Liver (tissue), 9 donors: Measurements from ENCODE around the gene SLA2. TPM values are rescaled to one million over a fixed set of nuclear protein-coding genes. Genes with fewer than 3 reads are reported as not detected.

Source experiments
- DNase-seq: peaks from one replicate; pipeline ENCODE4 v3.0.0-alpha.2; 2017; ENCODE audit warnings: low spot score
- H3K27ac ChIP-seq, 2 donors: one replicate each; pipeline ENCODE4 v1.7.0; 2013; ENCODE audit warnings: inconsistent platforms in 2 of 2, low read length in 2 of 2, control low read depth in 1 of 2, low read depth in 1 of 2, mild to moderate bottlenecking in 1 of 2
- H3K27me3 ChIP-seq, 4 donors: one replicate each; pipeline versions ENCODE4 v1.6.1 to v1.7.0; 2013; ENCODE audit warnings: low read length in 3 of 4, inconsistent platforms in 1 of 4, mild to moderate bottlenecking in 1 of 4, moderate library complexity in 1 of 4; ENCODE audit not compliant: control insufficient read depth in 4 of 4, insufficient read depth in 4 of 4
- H3K36me3 ChIP-seq, 4 donors: one replicate each; pipeline versions ENCODE4 v1.6.1 to v1.7.0; 2013; ENCODE audit warnings: low read length in 3 of 4, mild to moderate bottlenecking in 3 of 4, low read depth in 1 of 4, moderate library complexity in 1 of 4; ENCODE audit not compliant: control insufficient read depth in 4 of 4, insufficient read depth in 3 of 4
- H3K4me1 ChIP-seq, 4 donors: one replicate each; pipeline versions ENCODE4 v1.6.1 to v1.7.0; 2013; ENCODE audit warnings: low read length in 3 of 4, mild to moderate bottlenecking in 3 of 4, moderate library complexity in 1 of 4; ENCODE audit not compliant: control insufficient read depth in 4 of 4, insufficient read depth in 4 of 4
- H3K4me3 ChIP-seq, 3 donors: one replicate each; pipeline versions ENCODE4 v1.6.1 to v1.7.0; 2013; ENCODE audit warnings: low read length in 3 of 3, control low read depth in 1 of 3, low read depth in 1 of 3, mild to moderate bottlenecking in 1 of 3
- H3K9ac ChIP-seq, 2 donors: one replicate each; pipeline ENCODE4 v1.7.0; 2013; ENCODE audit warnings: low read length in 2 of 2, mild to moderate bottlenecking in 2 of 2, moderate library complexity in 2 of 2, control low read depth in 1 of 2, low read depth in 1 of 2
- H3K9me3 ChIP-seq, 4 donors: one replicate each; pipeline versions ENCODE4 v1.6.1 to v1.7.0; 2013; ENCODE audit warnings: low read length in 3 of 4; ENCODE audit not compliant: control insufficient read depth in 4 of 4
- CTCF ChIP-seq: fragments of 150-350 bp; IDR thresholded peaks from 2 replicates; pipeline ENCODE4 v1.5.1; 2017; ENCODE audit warnings: improper control_type of control experiment, low read depth, low read length; ENCODE audit not compliant: missing input control
- FOXA1 ChIP-seq: IDR thresholded peaks from 2 replicates; pipeline ENCODE4 v1.6.1; 2016; ENCODE audit warnings: antibody characterized with exemption
- FOXA2 ChIP-seq: IDR thresholded peaks from 2 replicates; pipeline ENCODE4 v1.6.1; 2016; ENCODE audit warnings: antibody characterized with exemption
- GABPA ChIP-seq, 2 donors: IDR thresholded peaks in 1 of 2; conservative IDR thresholded peaks in 1 of 2; 2 replicates each; pipeline ENCODE4 v1.6.1; 2016; ENCODE audit warnings: antibody characterized with exemption in 2 of 2, mild to moderate bottlenecking in 1 of 2, moderate library complexity in 1 of 2
- HNF4G ChIP-seq: IDR thresholded peaks from 2 replicates; pipeline ENCODE4 v1.6.1; 2016; ENCODE audit warnings: antibody characterized with exemption
- MAX ChIP-seq: IDR thresholded peaks from 2 replicates; pipeline ENCODE4 v1.6.1; 2016; ENCODE audit warnings: antibody characterized with exemption
- NR2F2 ChIP-seq: IDR thresholded peaks from 2 replicates; pipeline ENCODE4 v1.6.1; 2016; ENCODE audit warnings: antibody characterized with exemption
- RAD21 ChIP-seq, 2 donors: IDR thresholded peaks; 2 replicates each; pipeline ENCODE4 v1.6.1; 2016; ENCODE audit warnings: antibody characterized with exemption in 2 of 2, mild to moderate bottlenecking in 2 of 2
- RXRA ChIP-seq, 2 donors: IDR thresholded peaks; 2 replicates each; pipeline ENCODE4 v1.6.1; 2017 to 2018; ENCODE audit warnings: antibody characterized with exemption in 2 of 2, mild to moderate bottlenecking in 1 of 2
- SP1 ChIP-seq: IDR thresholded peaks from 2 replicates; pipeline ENCODE4 v1.6.1; 2018; ENCODE audit warnings: antibody characterized with exemption, mild to moderate bottlenecking
- YY1 ChIP-seq: IDR thresholded peaks from 2 replicates; pipeline ENCODE4 v1.6.1; 2016; ENCODE audit warnings: antibody characterized with exemption, mild to moderate bottlenecking
- WGBS: extraction: QIAGEN DNeasy Blood & Tissue Kit; methylation state at CpG from one replicate; pipeline ENCODE4 v1.1.7; 2013; 5-methylcytosine and 5-hydroxymethylcytosine counted together
- polyA plus RNA-seq, 2 donors: library from polyadenylated mRNA; stranded (reverse) in 1 of 2; unstranded in 1 of 2; fragments of 200-250 nt in 1 of 2; fragments of >200 nt in 1 of 2; fragmentation: Nextera tagmentation in 1 of 2; extraction: Ambion mirVana in 1 of 2; gene quantifications; one replicate each; pipeline versions ENCODE4 v1.2.1 to v1.2.3, GENCODE V29; 2013 to 2015
- total RNA-seq, 2 donors: library from RNA; depleted of rRNA; stranded (reverse); fragments of >200 nt; gene quantifications; one replicate each; pipeline ENCODE4 v1.2.3, GENCODE V29; 2014
- TF ChIP-seq, protein P1 (sequence below): IDR thresholded peaks from 2 replicates; pipeline ENCODE4 v1.6.1; 2016; ENCODE audit warnings: antibody characterized with exemption, mild to moderate bottlenecking
- TF ChIP-seq, protein P2 (sequence below): IDR thresholded peaks from 2 replicates; pipeline ENCODE4 v1.6.1; 2016; ENCODE audit warnings: antibody characterized with exemption
- donor health status: healthy.
- donor health status: healthy.
- donor health status: healthy.
- donor health status: healthy.
- donor health status: healthy.

SLA2 gene
- total and polyA plus RNA-seq, 4 donors, result 0.18 to 1.6 (median 0.41) TPM

GRCh38 chr20:36666181-36666740, 20.3 kb upstream of the SLA2 start:
- H3K4me1 ChIP-seq, result peaks cover 0 to 1% (median 0%) of the 10 kb centered on the region in 4 donors
- 88% methylated on average over 4 of the region's 4 CpGs for WGBS
- DNase-seq, result no peak
- peaks cover 0 to 18% (median 6%) of the 10 kb centered on the region in 4 donors for H3K36me3 ChIP-seq
- no peaks in the 10 kb centered on the region for H3K27me3 ChIP-seq
- no peak overlapping the region for H3K27ac ChIP-seq
- no peak overlapping the region for H3K4me3 ChIP-seq
- TF ChIP-seq, protein P1, sequence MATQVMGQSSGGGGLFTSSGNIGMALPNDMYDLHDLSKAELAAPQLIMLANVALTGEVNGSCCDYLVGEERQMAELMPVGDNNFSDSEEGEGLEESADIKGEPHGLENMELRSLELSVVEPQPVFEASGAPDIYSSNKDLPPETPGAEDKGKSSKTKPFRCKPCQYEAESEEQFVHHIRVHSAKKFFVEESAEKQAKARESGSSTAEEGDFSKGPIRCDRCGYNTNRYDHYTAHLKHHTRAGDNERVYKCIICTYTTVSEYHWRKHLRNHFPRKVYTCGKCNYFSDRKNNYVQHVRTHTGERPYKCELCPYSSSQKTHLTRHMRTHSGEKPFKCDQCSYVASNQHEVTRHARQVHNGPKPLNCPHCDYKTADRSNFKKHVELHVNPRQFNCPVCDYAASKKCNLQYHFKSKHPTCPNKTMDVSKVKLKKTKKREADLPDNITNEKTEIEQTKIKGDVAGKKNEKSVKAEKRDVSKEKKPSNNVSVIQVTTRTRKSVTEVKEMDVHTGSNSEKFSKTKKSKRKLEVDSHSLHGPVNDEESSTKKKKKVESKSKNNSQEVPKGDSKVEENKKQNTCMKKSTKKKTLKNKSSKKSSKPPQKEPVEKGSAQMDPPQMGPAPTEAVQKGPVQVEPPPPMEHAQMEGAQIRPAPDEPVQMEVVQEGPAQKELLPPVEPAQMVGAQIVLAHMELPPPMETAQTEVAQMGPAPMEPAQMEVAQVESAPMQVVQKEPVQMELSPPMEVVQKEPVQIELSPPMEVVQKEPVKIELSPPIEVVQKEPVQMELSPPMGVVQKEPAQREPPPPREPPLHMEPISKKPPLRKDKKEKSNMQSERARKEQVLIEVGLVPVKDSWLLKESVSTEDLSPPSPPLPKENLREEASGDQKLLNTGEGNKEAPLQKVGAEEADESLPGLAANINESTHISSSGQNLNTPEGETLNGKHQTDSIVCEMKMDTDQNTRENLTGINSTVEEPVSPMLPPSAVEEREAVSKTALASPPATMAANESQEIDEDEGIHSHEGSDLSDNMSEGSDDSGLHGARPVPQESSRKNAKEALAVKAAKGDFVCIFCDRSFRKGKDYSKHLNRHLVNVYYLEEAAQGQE, result no peak
- peak; percentile 26 to 34 for TF ChIP-seq RAD21 (IDR thresholded peaks at IDR 0.05)
- no peak overlapping the region for H3K9ac ChIP-seq
- H3K9me3 ChIP-seq, result no peaks in the 10 kb centered on the region

- DNase-seq, result no peak
- H3K9ac ChIP-seq, result no peak overlapping the region
- no peaks in the 10 kb centered on the region for H3K27me3 ChIP-seq
- peaks cover 0 to 2% (median 0%) of the 10 kb centered on the region in 4 donors for H3K4me1 ChIP-seq
- TF ChIP-seq RAD21 (IDR thresholded peaks at IDR 0.05) (no peak), RXRA (IDR thresholded peaks at IDR 0.05) (peak in 1 of 2 donors; percentile 16)
- H3K9me3 ChIP-seq, result no peaks in the 10 kb centered on the region
- H3K4me3 ChIP-seq, result no peak overlapping the region
- WGBS, result 61% methylated on average over 2 of the region's 2 CpGs
- H3K36me3 ChIP-seq, result peaks cover 0 to 17% (median 7%) of the 10 kb centered on the region in 4 donors
- H3K27ac ChIP-seq, result no peak overlapping the region
Observed at GRCh38 chr20:36663031-36663430, 17.0 kb upstream of the SLA2 start.

DNA sequence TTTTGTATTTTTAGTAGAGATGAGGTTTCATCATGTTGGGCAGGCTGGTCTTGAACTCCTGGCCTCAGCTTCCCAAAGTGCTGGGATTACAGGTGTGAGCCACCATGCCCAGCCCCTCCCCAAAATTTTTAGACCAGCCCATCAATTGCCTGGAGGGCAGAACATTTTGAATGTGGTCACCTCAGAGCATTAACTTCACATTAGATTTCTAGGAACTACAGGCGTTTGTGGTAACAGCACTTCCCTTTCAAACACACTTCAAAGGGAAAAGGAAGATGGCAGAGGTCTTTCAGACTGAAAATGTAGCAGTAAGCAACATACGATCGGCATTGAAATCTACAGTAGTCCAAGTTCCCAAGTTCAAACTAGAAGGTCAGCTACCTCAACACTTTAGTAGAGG, 12.3 kb upstream of the SLA2 start:
- no peak overlapping the region for H3K9ac ChIP-seq
- 76% methylated on average over 3 of the region's 3 CpGs for WGBS
- H3K27me3 ChIP-seq, result no peaks in the 10 kb centered on the region
- H3K36me3 ChIP-seq, result peaks cover 2 to 15% (median 7%) of the 10 kb centered on the region in 4 donors
- H3K9me3 ChIP-seq, result no peaks in the 10 kb centered on the region
- no peak overlapping the region for H3K27ac ChIP-seq
- TF ChIP-seq FOXA2 (no peak), YY1 (no peak), RXRA (IDR thresholded peaks at IDR 0.05) (no peak), FOXA1 (no peak), GABPA (IDR thresholded peaks at IDR 0.05 in 1 of 2, conservative IDR thresholded peaks at IDR 0.05 in 1 of 2) (no peak)
- H3K4me1 ChIP-seq, result peaks cover 0 to 2% (median 0%) of the 10 kb centered on the region in 4 donors
- no peak for DNase-seq
- no peak overlapping the region for H3K4me3 ChIP-seq

DNA sequence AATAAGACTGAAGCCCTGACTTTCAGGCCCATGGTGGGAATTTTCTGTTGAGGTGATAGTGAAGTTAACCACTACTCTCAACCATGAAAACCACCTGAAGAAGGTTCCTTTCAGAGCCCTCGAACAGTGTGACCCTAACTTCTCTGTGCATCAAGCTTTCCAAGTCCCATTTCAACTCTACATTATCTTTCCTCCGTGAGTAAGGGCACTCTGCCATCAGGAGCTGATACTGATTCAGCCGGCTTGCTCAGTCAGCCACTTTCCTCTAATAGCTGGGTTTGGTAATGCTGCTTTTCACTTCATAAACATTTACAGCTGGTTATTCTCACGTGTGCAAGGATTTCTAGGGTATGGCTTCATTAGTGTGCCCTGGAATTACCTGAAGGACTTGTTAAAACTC, 10.7 kb upstream of the SLA2 start:
- DNase-seq, result no peak
- peaks cover 2 to 18% (median 9%) of the 10 kb centered on the region in 4 donors for H3K36me3 ChIP-seq
- no peak overlapping the region for H3K4me3 ChIP-seq
- H3K27ac ChIP-seq, result no peak overlapping the region
- no peaks in the 10 kb centered on the region for H3K27me3 ChIP-seq
- H3K9me3 ChIP-seq, result no peaks in the 10 kb centered on the region
- peaks cover 0 to 2% (median 0%) of the 10 kb centered on the region in 4 donors for H3K4me1 ChIP-seq
- WGBS, result 92% methylated on average over 4 of the region's 4 CpGs
- H3K9ac ChIP-seq, result no peak overlapping the region
- TF ChIP-seq, protein P2, sequence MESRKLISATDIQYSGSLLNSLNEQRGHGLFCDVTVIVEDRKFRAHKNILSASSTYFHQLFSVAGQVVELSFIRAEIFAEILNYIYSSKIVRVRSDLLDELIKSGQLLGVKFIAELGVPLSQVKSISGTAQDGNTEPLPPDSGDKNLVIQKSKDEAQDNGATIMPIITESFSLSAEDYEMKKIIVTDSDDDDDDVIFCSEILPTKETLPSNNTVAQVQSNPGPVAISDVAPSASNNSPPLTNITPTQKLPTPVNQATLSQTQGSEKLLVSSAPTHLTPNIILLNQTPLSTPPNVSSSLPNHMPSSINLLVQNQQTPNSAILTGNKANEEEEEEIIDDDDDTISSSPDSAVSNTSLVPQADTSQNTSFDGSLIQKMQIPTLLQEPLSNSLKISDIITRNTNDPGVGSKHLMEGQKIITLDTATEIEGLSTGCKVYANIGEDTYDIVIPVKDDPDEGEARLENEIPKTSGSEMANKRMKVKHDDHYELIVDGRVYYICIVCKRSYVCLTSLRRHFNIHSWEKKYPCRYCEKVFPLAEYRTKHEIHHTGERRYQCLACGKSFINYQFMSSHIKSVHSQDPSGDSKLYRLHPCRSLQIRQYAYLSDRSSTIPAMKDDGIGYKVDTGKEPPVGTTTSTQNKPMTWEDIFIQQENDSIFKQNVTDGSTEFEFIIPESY, result no peak
- TF ChIP-seq FOXA2, result no peak
- no peak for TF ChIP-seq RAD21 (IDR thresholded peaks at IDR 0.05)
- TF ChIP-seq CTCF, result no peak
- TF ChIP-seq MAX, result no peak
- no peak for TF ChIP-seq NR2F2
- no peak for TF ChIP-seq SP1
- TF ChIP-seq HNF4G, result no peak
